RWPE2 (cell line): ENCODE results near the gene IGFBP3.
"Not testable (repeated sequence)": the region's sequence is repeated elsewhere in the genome, so short reads cannot be mapped to it uniquely, and the experiment has no call there.

Experiments
- ATAC-seq: fragments of 200-7000 bp; cut with Tn5 transposase; 3 replicates; pipeline ENCODE4 v1.9.1; 2021; ENCODE audit warnings: low read depth
- DNase-seq: peaks from one replicate; pipeline ENCODE4 v3.0.0-alpha.2; 2020; ENCODE audit warnings: low spot score
- H3K27ac ChIP-seq: fragments of 450-650 bp; 2 replicates; pipeline ENCODE4 v1.5.1; 2017; ENCODE audit warnings: mild to moderate bottlenecking; ENCODE audit not compliant: poor library complexity, severe bottlenecking
- H3K27me3 ChIP-seq: fragments of 250-450 bp; sonication (Bioruptor Pico); 2 replicates; pipeline ENCODE4 v1.5.1; 2021; ENCODE audit warnings: mild to moderate bottlenecking, moderate library complexity; ENCODE audit not compliant: insufficient read depth, poor library complexity, severe bottlenecking
- H3K36me3 ChIP-seq: fragments of 250-450 bp; sonication (Bioruptor Pico); 2 replicates; pipeline ENCODE4 v1.5.1; 2020; ENCODE audit warnings: low read depth, mild to moderate bottlenecking, moderate library complexity
- H3K4me1 ChIP-seq: fragments of 250-450 bp; sonication (Bioruptor Pico); 2 replicates; pipeline ENCODE4 v1.5.1; 2021; ENCODE audit warnings: mild to moderate bottlenecking, moderate library complexity; ENCODE audit not compliant: insufficient read depth, poor library complexity, severe bottlenecking
- H3K4me3 ChIP-seq: fragments of 250-450 bp; sonication (Bioruptor Pico); 2 replicates; pipeline ENCODE4 v1.5.1; 2021; ENCODE audit warnings: mild to moderate bottlenecking, moderate library complexity; ENCODE audit not compliant: severe bottlenecking
- H3K9me3 ChIP-seq: fragments of 250-450 bp; sonication (Bioruptor Pico); 2 replicates; pipeline ENCODE4 v1.5.1; 2021; ENCODE audit warnings: mild to moderate bottlenecking, moderate library complexity; ENCODE audit not compliant: severe bottlenecking
- CTCF ChIP-seq: fragments of 450-650 bp; IDR thresholded peaks from one replicate; pipeline ENCODE4 v1.5.1; 2017; ENCODE audit warnings: mild to moderate bottlenecking, moderate library complexity; ENCODE audit not compliant: poor library complexity, severe bottlenecking

Gene IGFBP3

DNA sequence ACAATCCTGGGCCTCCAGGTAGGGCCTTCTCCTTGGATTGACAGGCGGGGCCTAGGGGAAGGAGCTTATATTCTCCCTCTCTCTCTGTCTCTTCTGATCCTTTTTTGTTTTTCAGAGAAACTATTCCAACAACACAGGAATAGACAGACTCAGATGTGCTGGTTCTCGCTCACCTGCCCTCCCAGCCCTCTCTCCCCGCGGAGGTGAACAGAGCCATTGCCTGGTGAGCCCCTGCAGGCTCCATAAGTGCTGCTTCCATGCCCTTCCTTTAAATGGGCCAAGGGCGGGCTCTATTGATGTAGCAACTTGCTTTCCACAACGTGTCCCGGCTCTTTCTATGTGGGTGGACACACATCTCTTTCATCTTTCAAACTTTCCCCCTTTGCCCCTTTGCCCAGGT, 47.2 kb upstream of the IGFBP3 start:
- TF ChIP-seq CTCF: no peak
- Histone ChIP-seq H3K27me3 (no peaks in the 10 kb centered on the region), H3K27ac (no peak overlapping the region), H3K36me3 (no peaks in the 10 kb centered on the region), H3K4me1 (no peaks in the 10 kb centered on the region), H3K4me3 (no peak overlapping the region), H3K9me3 (no peaks in the 10 kb centered on the region)
- no peak for DNase-seq
- ATAC-seq: no peak

DNA sequence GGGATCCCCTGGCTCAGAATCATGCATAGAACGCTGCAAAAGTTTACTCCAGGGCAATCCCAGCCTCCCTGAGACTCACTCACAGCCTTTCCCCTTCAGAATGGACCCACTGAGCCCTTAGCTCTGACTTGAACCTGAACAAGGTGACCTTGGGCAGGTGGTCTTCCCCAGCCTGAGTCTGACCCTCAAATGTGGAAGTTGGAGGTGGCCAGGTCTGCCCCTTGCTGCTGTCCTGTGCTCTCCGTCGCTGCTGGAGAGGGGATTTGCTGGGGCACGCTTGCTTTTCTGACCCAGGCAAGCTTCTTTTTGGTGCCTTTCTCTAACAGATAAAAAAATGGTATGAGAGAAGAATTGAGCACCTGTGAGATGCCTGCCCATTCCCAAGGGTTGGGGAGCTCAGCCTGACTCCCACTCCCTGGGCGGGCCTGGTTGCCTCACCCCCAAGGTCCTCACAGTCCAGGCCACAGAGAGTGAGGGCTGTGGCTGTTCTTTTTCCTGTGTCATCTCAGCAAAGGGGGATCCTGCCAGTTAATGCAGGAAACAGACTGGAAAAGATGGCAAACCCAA, 46.6 kb upstream of the IGFBP3 start:
- Histone ChIP-seq H3K4me3 (no peak overlapping the region), H3K27me3 (no peaks in the 10 kb centered on the region), H3K27ac (no peak overlapping the region), H3K9me3 (no peaks in the 10 kb centered on the region), H3K4me1 (no peaks in the 10 kb centered on the region), H3K36me3 (no peaks in the 10 kb centered on the region)
- TF ChIP-seq CTCF: no peak
- DNase-seq (no peak), ATAC-seq (no peak)

DNA sequence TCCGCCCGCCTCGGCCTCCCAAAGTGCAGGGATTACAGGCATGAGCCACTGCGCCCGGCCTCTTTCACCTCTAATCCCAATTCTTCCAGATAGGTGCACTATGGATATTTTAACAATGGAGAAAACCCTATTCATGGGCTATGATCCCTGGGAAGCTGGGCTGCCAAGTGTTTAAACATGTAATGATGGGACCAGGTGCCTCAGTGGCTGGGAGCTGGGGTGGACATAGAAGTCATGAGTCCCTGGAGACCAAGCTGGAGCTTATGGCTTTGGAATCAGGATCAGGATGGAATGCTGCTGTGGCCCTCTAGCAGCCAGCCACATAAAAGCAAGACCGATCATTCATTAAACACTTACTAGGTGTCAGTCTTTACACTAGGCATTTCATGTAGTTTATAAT, 41.8 kb upstream of the IGFBP3 start:
- no peaks in the 10 kb centered on the region for H3K9me3 ChIP-seq
- H3K4me1 ChIP-seq: no peaks in the 10 kb centered on the region
- DNase-seq (no peak), ATAC-seq (no peak)
- no peak for TF ChIP-seq CTCF
- H3K27me3 ChIP-seq: no peaks in the 10 kb centered on the region
- H3K36me3 ChIP-seq: no peaks in the 10 kb centered on the region
- H3K27ac ChIP-seq: no peak overlapping the region
- no peak overlapping the region for H3K4me3 ChIP-seq

- Histone ChIP-seq H3K4me3 (no peak overlapping the region), H3K4me1 (no peaks in the 10 kb centered on the region), H3K27me3 (no peaks in the 10 kb centered on the region), H3K9me3 (no peaks in the 10 kb centered on the region), H3K27ac (no peak overlapping the region), H3K36me3 (no peaks in the 10 kb centered on the region)
- DNase-seq (no peak), ATAC-seq (no peak)
- TF ChIP-seq CTCF: no peak
Measured at GRCh38 chr7:45957721-45958120, 36.6 kb upstream of the IGFBP3 start.

DNA sequence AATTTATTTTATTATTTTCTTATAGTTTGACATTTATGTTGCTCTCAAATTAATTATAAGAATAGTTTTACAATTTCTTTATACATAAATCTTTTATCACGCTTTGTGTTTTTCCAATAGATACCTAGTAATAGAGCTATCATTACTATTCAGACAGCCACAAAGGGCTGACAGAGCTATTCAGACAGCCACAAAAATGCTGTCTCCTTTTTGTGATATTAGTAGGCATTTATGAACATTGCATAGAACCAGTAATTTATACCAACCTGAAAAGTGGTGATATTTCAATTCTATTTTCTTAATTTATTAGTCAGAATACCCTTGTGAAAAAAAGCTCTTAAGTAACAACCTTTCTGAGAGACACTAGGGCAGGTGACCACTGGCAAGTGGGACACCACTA, 34.2 kb upstream of the IGFBP3 start:
- ATAC-seq (no peak), DNase-seq (no peak)
- Histone ChIP-seq H3K4me1 (no peaks in the 10 kb centered on the region), H3K27ac (no peak overlapping the region), H3K9me3 (no peaks in the 10 kb centered on the region), H3K27me3 (no peaks in the 10 kb centered on the region), H3K36me3 (no peaks in the 10 kb centered on the region), H3K4me3 (no peak overlapping the region)
- TF ChIP-seq CTCF: no peak

- ATAC-seq, H3K36me3 ChIP-seq: not testable (repeated sequence)
Measured at GRCh38 chr7:45953055-45953454, 32.0 kb upstream of the IGFBP3 start.

More at GRCh38 chr7:45953055-45953454, 32.0 kb upstream of the IGFBP3 start:
- not testable (repeated sequence) for H3K9me3 ChIP-seq, H3K4me1 ChIP-seq, H3K27me3 ChIP-seq, H3K27ac ChIP-seq, H3K4me3 ChIP-seq, DNase-seq
